Measurements from ENCODE around the gene DNAH8. TPM values are rescaled to one million over a fixed set of nuclear protein-coding genes. Genes with fewer than 3 reads are reported as not detected.
"Not testable (repeated sequence)": the region's sequence is repeated elsewhere in the genome, so short reads cannot be mapped to it uniquely, and the experiment has no call there.

Gene DNAH8
- polyA plus RNA-seq, 3 donors = under 0.01 TPM; not detected in 2

DNA sequence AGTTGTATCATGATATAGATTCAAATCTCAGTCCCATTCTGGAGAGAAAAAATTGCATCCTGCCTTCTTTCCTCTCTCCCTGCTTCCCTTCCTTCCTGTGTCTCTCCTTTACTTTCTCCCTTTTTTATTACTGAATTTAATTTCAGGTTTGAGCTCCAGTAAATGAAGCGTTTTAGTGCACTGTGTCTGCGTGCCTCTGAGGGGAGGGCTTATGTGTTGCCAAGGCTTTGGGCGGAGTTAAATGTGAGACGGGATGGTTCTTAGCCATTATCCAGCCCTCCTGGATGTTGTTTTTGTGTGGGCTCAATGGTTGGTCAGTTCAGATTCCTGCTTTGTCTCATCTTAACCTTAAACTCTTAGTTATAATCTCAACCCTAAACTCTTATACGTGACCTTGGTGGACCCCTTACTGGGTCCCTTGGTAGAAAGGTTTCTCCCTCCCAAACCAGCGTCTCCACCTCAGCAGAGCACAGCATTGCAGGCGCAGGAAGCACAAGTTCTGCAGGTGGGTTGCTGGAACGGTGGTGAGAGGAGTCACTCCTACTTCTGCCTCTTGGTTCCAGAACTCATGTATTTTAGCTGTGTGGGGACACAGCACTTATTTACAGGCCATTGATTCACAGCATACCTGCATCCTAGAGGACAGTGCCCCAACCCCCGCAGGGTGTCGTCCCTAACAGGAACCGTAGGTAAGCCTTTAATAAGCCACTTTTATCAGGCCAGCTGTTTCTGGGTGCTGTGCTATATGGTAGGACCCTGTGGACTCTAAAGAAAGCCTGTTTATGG, 68.5 kb downstream of the DNAH8 start:
- WGBS, 3 donors = 39 to 64% (median 59%) methylated on average over 11 of the region's 11 CpGs
- H3K27ac ChIP-seq (ENCODE audit: low read depth, low read length) = no peak overlapping the region

GRCh38 chr6:38784506-38785235, 69.6 kb downstream of the DNAH8 start:
- 73 to 79% (median 77%) methylated on average over 2 of the region's 2 CpGs for WGBS, 3 donors
- no peak overlapping the region for H3K27ac ChIP-seq (ENCODE audit: low read depth, low read length)

DNA sequence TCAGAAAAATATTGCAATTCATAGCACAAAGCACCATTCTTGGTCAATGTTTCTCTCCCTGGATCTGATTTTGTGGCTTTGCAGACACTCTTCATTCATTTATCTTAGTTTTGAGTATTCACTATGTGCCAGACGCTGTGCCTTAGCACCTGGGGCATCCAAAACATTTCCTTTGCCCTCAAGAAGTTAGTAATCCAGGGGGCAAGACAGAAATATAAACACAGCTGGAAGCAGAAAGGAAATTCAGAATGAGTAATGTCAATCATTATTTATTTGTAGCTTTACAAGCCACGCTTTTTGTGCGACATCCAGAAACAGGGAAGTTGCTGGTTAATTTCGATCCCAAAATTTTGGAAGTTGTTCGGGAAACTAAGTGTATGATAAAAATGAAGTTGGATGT, 71.4 kb downstream of the DNAH8 start:
- no peak overlapping the region for H3K27ac ChIP-seq (ENCODE audit: low read depth, low read length)
- WGBS, 3 donors = 74 to 84% (median 76%) methylated on average over 5 of the region's 5 CpGs

- no peak overlapping the region for H3K27ac ChIP-seq (ENCODE audit: low read depth, low read length)
- WGBS, 3 donors = 25 to 37% (median 33%) methylated on average over 2 of the region's 2 CpGs
Measured at GRCh38 chr6:38789256-38789655, 74.1 kb downstream of the DNAH8 start.

DNA sequence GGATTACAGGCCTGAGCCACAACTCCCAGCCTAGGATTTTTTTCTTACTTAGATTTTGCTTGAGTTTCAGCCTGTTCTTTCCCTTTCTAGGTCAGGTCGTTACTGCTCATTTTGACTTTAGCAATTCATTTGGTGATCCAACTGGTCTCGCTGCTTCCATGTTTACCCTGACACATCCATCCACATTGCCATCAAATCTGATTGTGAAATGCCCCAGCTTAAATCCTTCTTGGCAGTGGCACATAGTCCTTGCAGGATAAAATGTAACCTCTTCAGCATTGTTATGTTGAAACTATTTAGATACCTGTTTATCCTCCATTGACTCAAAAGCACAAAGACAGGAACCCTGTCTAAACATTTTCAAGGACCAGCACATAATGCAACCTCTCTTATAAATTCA, 77.2 kb downstream of the DNAH8 start:
- 74 to 90% (median 84%) methylated on average over 2 of the region's 2 CpGs for WGBS, 3 donors
- no peak overlapping the region for H3K27ac ChIP-seq (ENCODE audit: low read depth, low read length)

DNA sequence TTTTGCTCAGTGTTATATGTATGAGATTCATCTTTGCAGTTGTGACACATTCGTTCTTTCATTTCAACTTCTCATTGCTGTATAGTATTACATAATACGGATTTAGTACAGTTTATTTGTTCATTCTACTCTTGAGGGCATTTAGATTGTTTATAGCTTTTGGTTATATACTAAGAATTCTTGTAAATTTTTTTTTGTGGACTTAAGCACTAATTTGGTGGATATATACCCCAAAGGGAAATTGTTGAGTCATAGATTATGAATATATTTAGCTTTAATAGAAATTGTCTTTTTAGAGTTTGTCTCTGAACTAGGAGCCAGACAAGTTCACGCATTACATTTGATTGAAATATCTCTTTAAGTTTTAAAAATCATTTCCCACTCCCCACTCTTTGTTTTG, 79.6 kb downstream of the DNAH8 start:
- WGBS, 3 donors = 57 to 90% (median 71%) methylated on average over 3 of the region's 3 CpGs
- no peak overlapping the region for H3K27ac ChIP-seq (ENCODE audit: low read depth, low read length)

- 52 to 78% (median 78%) methylated on average over 3 of the region's 3 CpGs for WGBS, 3 donors
- H3K27ac ChIP-seq (ENCODE audit: low read depth, low read length) = no peak overlapping the region
Measured at GRCh38 chr6:38796006-38796405, 80.9 kb downstream of the DNAH8 start.

DNA sequence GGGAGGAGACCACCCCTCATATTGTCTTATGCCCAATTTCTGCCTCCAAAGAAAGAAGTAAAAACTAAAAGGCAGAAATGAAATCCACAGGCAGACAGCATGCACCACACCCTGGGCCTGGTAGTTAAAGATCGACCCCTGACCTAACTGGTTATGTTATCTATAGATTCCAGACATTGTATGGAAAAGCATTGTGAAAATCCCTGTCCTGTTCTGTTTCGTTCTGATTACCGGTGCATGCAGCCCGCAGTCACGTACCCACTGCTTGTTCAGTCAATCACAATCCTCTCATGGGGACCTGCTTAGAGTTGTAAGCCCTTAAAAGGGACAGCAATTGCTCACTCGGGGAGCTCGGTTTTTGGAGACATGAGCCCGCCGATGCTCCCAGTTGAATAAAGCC, 81.3 kb downstream of the DNAH8 start:
- 41 to 75% (median 69%) methylated on average over 9 of the region's 9 CpGs for WGBS, 3 donors

GRCh38 chr6:38796850-38797249, 81.7 kb downstream of the DNAH8 start:
- WGBS, 3 donors = 34 to 83% (median 77%) methylated on average over 6 of the region's 6 CpGs
- no peak overlapping the region for H3K27ac ChIP-seq (ENCODE audit: low read depth, low read length)

More for the DNA sequence above, 81.3 kb downstream of the DNAH8 start:
- not testable (repeated sequence) for H3K27ac ChIP-seq (ENCODE audit: low read depth, low read length)

- H3K27ac ChIP-seq (ENCODE audit: low read depth, low read length) = no peak overlapping the region
- 21 to 54% (median 53%) methylated on average over 4 of the region's 4 CpGs for WGBS, 3 donors
Measured at GRCh38 chr6:38797391-38797790, 82.3 kb downstream of the DNAH8 start.

GRCh38 chr6:38799529-38800184, 84.5 kb downstream of the DNAH8 start:
- no peak overlapping the region for H3K27ac ChIP-seq (ENCODE audit: low read depth, low read length)
- WGBS, 3 donors = 54 to 69% (median 66%) methylated on average over 2 of the region's 2 CpGs

DNA sequence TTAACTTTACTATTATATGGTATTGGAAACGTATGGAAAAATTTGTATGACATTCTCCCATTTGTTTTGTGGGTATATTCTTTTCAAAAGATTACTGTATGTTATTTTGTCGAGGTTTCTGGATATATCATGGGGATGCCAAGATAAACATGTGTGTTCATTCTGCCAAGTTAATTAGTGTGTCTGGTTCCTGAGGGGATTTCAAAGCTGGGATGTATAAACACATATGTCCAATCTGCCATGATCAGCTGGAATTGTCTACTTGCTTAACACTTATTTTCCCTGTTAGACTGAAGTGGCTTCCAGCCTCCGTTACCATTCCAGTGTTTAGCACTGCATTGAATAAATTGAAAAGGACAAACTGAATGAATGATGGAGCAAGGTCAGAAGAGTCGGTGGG, 86.2 kb downstream of the DNAH8 start:
- WGBS, 3 donors = 62 to 76% (median 66%) methylated on average over 4 of the region's 4 CpGs
- no peak overlapping the region for H3K27ac ChIP-seq (ENCODE audit: low read depth, low read length)

DNA sequence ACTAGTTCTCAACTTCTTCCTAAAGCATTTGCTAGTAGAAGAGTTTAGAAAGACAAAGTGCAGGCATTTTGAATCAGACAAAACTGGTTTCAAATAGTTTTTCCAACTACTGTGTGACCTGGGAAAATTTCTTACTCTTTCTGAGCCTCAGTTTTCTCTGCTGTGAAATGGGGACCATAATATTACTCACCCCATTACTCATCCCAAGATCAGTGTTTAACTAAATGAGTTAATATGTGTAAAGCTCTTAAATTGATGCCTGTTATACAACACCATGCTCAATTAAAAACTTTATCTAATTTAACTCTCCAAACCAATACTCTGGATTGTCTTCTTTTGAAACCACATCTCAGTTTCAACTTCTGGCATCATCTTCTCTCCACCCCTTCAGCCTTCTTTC, 87.4 kb downstream of the DNAH8 start:
- H3K27ac ChIP-seq (ENCODE audit: low read depth, low read length) = no peak overlapping the region

- no peak overlapping the region for H3K27ac ChIP-seq (ENCODE audit: low read depth, low read length)
- 54 to 68% (median 64%) methylated on average over 3 of the region's 3 CpGs for whole genome bisulfite sequencing, 3 donors
Measured at GRCh38 chr6:38803129-38803528, 88.0 kb downstream of the DNAH8 start.

DNA sequence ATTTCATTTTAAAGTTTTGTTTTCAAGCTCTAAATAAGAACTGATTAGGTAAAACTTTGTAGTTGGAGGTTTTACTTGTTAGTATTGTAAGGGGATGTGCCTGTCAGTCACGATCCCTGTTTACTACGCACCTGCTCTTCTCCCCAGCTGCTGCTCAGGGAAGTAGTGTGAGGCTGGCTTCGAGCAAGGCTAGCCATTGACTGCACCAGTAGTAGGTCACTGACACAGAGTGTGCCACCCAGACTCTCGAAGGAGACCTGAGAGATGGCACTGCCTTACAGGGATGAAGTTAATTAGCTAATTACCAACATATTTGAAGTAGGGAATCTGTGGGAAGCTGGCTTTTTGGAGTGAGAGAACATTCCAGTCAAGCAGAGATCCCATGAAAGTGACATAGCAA, 89.2 kb downstream of the DNAH8 start:
- H3K27ac ChIP-seq (ENCODE audit: low read depth, low read length) = no peak overlapping the region
- WGBS, 3 donors = 44 to 61% (median 51%) methylated on average over 4 of the region's 4 CpGs

- WGBS, 3 donors = 77 to 83% (median 81%) methylated on average over 4 of the region's 4 CpGs
- no peak overlapping the region for H3K27ac ChIP-seq (ENCODE audit: low read depth, low read length)
Measured at GRCh38 chr6:38805127-38805655, 90.1 kb downstream of the DNAH8 start.

DNA sequence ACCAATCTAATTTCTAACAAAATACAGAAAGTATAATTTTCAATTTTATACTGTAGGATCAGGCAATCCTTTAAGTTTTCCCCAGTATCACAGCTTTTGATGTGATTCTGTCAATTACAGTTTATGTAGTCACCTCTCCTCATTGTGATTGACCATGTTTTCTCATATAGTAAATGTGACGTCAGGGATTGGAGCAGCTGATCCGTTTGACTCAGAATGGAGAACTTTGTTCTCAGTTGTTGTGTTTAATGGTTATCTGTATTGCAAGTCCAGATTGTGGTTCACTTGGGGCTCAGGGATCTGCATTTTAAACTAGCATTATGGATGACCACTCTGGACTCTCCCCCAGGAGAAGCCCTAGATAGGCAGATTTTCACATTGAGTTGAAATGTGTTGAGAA, 90.6 kb downstream of the DNAH8 start:
- H3K27ac ChIP-seq (ENCODE audit: low read depth, low read length) = no peak overlapping the region
- WGBS, 3 donors = 44 to 62% (median 52%) methylated on average over 2 of the region's 2 CpGs

GRCh38 chr6:38806271-38806670, 91.2 kb downstream of the DNAH8 start:
- H3K27ac ChIP-seq (ENCODE audit: low read depth, low read length) = no peak overlapping the region
- WGBS, 3 donors = 56 to 75% (median 64%) methylated on average over 2 of the region's 2 CpGs

DNA sequence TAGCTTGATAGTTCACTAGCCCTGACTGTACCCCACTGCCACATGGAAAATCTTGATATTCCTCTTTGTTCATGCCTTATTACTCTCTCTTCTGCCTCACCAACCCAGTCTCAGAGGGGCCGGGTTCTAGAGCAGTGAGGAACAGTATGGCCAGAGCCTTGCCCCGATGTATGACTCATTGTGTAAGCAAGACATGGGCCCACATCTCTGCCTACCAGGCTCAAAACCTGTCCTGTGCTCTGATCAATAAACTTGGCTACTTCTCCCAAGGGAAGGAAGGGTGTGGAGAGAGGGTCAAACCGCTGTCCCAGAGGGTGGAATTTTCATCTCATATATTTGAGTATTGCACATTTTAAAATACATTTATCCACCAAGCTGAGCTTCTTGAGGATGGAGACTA, 91.7 kb downstream of the DNAH8 start:
- no peak overlapping the region for H3K27ac ChIP-seq (ENCODE audit: low read depth, low read length)
- WGBS, 3 donors = 84 to 89% (median 86%) methylated on average over 3 of the region's 3 CpGs
